ENCODE data around the gene RNH1.

RNH1 gene

GRCh38 chr11:447923-448731 is 58.9 kb downstream of the RNH1 start:
- DNase-seq (ENCODE audit: low spot score in 2 of 2) (peak; percentile 87 to 92), ATAC-seq (replicated peaks; ENCODE audit: extremely low read depth, poor library complexity, severe bottlenecking) (peak; percentile 50)
- Mint-ChIP-seq H3K27ac (ENCODE audit: low read depth) (peak overlapping the region; percentile 95), H3K4me1 (peaks cover 27% of the 10 kb centered on the region), H3K36me3 (ENCODE audit: insufficient read depth) (peaks cover 18% of the 10 kb centered on the region), H3K27me3 (no peaks in the 10 kb centered on the region), H3K9me3 (no peaks in the 10 kb centered on the region), H3K4me3 (peak overlapping the region; percentile 81)

- no peak for ATAC-seq (replicated peaks; ENCODE audit: extremely low read depth, poor library complexity, severe bottlenecking)
- H3K9me3 Mint-ChIP-seq: no peaks in the 10 kb centered on the region
- peaks cover 17% of the 10 kb centered on the region for H3K36me3 Mint-ChIP-seq (ENCODE audit: insufficient read depth)
- peaks cover 23% of the 10 kb centered on the region for H3K4me1 Mint-ChIP-seq
- no peak overlapping the region for H3K27ac Mint-ChIP-seq (ENCODE audit: low read depth)
- H3K27me3 Mint-ChIP-seq: no peaks in the 10 kb centered on the region
- DNase-seq (ENCODE audit: low spot score in 2 of 2): no peak
- H3K4me3 Mint-ChIP-seq: no peak overlapping the region
Observed at GRCh38 chr11:446891-447290, 60.2 kb downstream of the RNH1 start.

GRCh38 chr11:445765-446588 is 61.1 kb downstream of the RNH1 start:
- ATAC-seq (replicated peaks; ENCODE audit: extremely low read depth, poor library complexity, severe bottlenecking) (no peak), DNase-seq (ENCODE audit: low spot score in 2 of 2) (no peak)
- H3K4me1 Mint-ChIP-seq: peaks cover 20% of the 10 kb centered on the region
- peaks cover 14% of the 10 kb centered on the region for H3K36me3 Mint-ChIP-seq (ENCODE audit: insufficient read depth)
- no peak overlapping the region for H3K4me3 Mint-ChIP-seq
- H3K27ac Mint-ChIP-seq (ENCODE audit: low read depth): no peak overlapping the region
- no peaks in the 10 kb centered on the region for H3K27me3 Mint-ChIP-seq
- no peaks in the 10 kb centered on the region for H3K9me3 Mint-ChIP-seq

Data from central memory CD8-positive, alpha-beta T cell (primary cell).